ENCODE measurements around the gene BRD3.
"Not testable (repeated sequence)": the region's sequence is repeated elsewhere in the genome, so short reads cannot be mapped to it uniquely, and the experiment has no call there.

BRD3 gene

DNA sequence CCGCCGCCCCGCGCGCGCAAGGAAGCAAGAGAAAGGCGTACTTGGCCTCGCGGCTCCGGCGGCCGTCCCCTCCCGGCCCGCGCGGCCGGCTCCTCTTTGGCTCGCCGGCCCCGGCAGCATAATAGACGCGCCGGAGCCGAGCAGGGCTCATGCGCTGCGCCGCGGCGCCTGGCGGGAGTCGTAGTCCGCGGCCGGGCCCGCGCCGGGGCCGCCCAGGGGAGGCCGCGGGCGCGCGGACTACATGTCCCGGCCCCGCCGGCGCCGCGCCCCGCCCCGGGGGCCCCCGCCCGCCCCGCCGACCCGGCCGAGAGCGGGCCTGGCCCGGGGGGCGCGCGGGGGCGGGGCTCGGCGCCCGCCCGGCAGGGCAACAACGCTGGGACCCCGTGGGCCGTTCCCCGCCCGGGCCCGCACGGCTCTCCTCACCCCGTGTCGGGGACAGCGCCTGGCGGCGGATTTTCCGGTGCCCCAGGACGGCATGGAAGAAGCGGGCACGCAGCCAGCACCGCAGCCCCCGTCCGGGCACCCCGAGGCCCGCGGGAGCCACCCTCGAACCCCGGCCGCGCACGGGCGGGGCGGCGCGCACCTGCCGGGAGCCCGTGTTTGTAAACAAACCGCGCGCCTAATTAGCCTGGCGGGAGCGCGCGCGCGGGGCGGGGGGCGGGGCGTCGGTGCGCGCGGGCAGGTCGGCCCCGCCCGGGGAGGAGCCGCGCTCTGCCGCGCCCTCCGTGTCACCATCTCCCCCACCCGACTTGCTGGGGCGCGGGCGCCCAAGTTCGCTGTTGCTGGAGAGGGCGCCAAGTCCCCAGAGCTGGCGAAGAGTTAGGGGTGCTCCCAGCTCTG, at the start of gene BRD3:
BRD3 (minus strand) TSS at position 123 of the 840 bp plus-strand sequence. CDS start 14,549 bp downstream, outside the sequence.
- DNase-seq, result peak; percentile 55 to 78 (median 72)

- DNase-seq, result no peak
Measured at GRCh38 chr9:134112561-134112960, 44.7 kb upstream of the BRD3 start.

DNA sequence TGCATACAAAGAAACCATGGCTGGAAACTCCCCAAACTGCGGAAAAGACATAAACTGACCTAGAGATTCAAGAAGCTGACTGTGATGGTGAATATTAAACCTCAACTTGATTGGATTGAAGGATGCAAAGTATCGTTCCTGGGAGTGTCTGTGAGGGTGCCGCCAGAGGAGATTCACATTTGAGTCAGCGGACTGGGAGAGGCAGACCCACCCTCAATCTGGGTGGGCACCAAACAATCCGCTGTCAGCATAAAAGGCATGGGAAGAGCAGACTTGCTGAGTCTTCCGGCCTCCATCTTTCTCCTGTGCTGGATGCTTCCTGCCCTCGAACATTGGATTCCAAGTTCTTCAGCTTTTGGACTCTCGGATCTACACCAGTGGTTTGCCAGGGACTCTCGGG, 43.2 kb upstream of the BRD3 start:
- no peak for DNase-seq

- no peak for DNase-seq
Measured at GRCh38 chr9:134103391-134103998, 35.7 kb upstream of the BRD3 start.

- DNase-seq, result no peak
Measured at GRCh38 chr9:134101623-134102149, 33.9 kb upstream of the BRD3 start.

DNA sequence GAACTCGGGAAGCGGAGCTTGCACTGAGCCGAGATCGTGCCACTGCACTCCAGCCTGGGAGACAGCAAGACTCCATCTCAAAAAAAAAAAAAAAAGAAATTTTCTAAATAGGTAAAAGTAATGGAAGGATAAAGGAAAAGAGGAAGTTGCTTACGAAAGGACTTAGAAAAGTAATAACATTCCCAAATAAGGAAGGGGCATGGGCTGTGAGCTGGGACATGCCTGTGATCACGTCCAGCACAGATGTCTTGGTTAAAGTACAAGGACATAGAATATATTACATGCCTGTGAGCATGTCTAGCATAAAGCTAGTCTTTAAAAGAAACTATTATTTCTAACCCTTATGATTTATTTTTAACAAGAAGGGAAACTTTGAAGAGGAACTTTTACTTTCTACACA, 33.3 kb upstream of the BRD3 start:
- not testable (repeated sequence) for DNase-seq

DNA sequence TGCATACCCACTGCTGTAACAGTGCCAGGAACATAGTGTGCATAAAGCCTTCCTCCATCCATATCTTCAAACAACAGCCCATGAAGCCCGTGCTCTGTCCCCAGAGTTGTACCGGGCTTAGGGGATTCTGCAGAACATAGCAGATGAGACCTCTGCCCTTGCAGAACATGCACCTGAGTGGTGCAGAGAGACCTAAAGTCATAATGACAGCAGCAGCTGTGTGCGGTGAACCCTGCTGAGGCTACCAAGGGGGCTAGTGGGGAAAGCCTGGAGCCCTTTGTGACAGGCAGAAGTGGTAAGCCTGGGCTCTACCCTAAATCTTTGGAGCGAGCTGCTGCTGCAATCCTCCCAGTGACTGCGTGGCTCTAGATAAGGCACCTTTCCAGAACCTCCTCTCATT, 32.2 kb upstream of the BRD3 start:
- no peak for DNase-seq

- DNase-seq, result peak in 2 of 4 experiments; percentile 7 to 14
Measured at GRCh38 chr9:134099123-134099761, 31.4 kb upstream of the BRD3 start.

GRCh38 chr9:134089972-134090371, 22.1 kb upstream of the BRD3 start:
- DNase-seq, result no peak

DNA sequence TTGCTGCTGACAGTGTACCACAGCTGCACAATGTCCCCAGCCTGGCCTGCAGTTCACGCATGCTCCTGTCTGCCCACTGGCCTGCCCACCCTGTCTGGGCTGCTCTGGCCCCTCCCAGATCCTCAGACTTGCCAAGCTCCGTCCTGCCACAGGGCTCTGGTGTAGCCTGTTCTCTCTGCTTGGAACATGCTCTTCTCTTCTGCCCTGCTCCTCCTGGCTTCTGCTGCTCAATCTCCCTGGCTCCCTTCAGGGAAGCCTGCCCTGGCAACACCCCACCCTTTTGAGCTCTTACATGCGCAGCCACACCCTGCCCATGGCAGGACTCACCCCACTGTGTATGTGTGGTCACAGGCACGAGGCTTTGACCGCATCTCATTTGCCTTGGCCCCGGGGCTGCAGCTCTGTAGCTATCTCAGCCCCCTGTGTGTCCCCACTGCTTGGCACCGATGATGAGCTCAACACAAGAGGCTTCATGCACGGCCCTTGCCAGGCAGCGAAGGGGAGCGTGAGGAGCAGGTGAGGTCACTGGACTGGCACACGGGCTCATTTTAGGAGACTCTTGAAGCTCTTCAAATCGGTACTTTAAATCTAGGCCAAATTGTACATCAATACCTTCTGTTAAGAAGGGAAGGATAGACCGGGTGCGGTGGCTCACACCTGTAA, 20.4 kb upstream of the BRD3 start:
- DNase-seq, result no peak

DNA sequence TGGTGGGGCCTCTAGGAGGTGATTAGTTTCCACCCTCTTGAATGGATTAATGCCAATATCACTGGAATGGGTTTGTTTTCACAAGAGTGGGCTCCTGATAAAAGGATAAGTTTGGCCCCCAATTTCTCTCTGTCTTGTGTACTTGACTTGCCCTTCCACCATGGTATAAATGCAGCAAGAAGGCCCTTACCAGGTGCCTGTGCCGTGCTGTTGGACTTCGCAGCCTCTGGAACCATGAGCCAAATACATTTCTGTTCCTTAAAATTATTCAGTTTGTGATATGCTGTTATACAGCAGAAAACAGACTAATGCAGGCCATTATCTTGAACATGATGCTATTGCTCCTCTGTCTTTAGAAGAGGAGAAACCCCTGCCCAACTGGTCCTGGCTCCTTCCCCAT, 17.8 kb upstream of the BRD3 start:
- no peak for DNase-seq

DNA sequence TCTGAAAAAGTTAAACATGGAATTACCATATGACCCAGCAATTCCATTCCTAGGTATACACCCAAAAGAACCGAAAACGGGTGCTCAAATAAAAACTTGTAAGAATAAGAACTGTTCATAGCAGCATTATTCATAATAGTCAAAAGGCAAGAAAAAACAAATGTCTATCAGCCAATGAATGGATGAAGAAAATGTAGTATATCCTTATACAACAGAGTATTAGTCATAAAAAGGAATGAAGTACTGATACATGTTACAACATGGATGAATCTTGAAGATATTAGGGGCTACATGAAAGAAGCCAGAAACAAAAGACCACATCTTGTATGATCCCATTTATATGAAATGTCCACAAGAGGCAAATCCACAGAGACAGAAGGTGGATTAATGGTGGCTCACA, 15.6 kb upstream of the BRD3 start:
- no peak for DNase-seq

GRCh38 chr9:134076644-134077043, 8.8 kb upstream of the BRD3 start:
- no peak for DNase-seq

GRCh38 chr9:134075689-134076088, 7.9 kb upstream of the BRD3 start:
- not testable (repeated sequence) for DNase-seq

DNA sequence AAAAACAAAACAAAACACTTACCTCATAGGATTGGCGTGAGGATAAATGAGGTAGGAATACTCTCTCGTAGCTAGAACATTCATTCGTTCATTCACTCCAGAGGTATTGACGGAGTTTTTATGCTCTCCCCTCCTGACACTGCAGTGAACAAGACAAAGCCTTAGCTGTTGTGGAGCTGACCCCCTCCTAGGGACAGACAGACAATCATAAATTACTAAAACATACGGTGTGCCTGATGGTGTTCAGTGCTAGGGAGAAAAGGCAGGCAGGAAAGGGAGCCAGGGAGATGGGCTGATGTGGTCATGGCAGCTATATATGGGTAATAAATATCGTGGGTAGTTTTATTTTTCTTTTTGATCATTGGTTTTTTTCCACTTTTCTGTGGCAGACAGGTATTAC, 5.7 kb upstream of the BRD3 start:
- DNase-seq, result no peak

GRCh38 chr9:134072683-134073082, 4.9 kb upstream of the BRD3 start:
- not testable (repeated sequence) for DNase-seq

- no peak for DNase-seq
Measured at GRCh38 chr9:134071149-134071548, 3.3 kb upstream of the BRD3 start.

GRCh38 chr9:134069480-134070399, 1.9 kb upstream of the BRD3 start:
- DNase-seq, result no peak

GRCh38 chr9:134068744-134069479, 1.1 kb upstream of the BRD3 start:
- no peak for DNase-seq

GRCh38 chr9:134066913-134067851, 644 bp downstream of the BRD3 start:
- peak in 1 of 4 experiments; percentile 16 for DNase-seq

Data from activated CD4-positive, CD25-positive, alpha-beta regulatory T cell (primary cell).